Hematopoietic multipotent progenitor cell treated with erythropoietin and hydrocortisone succinate and interleukin-3 and kit ligand, for 4 days (in vitro differentiated cells): ENCODE data around the gene SLC26A5.
A peak's percentile ranks its signal among the peaks of the same experiment; 100 is the strongest.

Source experiments
- DNase-seq: peaks from one replicate; pipeline ENCODE4 v3.0.0-alpha.2; 2015

The SLC26A5 gene

GRCh38 chr7:103347507-103348267 is 98.3 kb downstream of the SLC26A5 start, which contains the start of gene PSMC2:
PSMC2 (plus strand) TSS chr7:103347643; CDS start chr7:103347712, 69 bp downstream.
- peak; percentile 96 for DNase-seq

GRCh38 chr7:103346396-103346795 is 99.6 kb downstream of the SLC26A5 start:
- DNase-seq = no peak

GRCh38 chr7:103344453-103345149 is 101.4 kb downstream of the SLC26A5 start, which contains the start of gene DNAJC2:
DNAJC2 (minus strand) TSS chr7:103344767; CDS start chr7:103344622, 145 bp downstream.
- peak; percentile 98 for DNase-seq

GRCh38 chr7:103343758-103344452 is 102.1 kb downstream of the SLC26A5 start:
- DNase-seq = peak; percentile 67

- DNase-seq = no peak
These were observed 102.7 kb downstream of the SLC26A5 start for GRCh38 chr7:103343332-103343731.

- DNase-seq = no peak
These were observed 104.5 kb downstream of the SLC26A5 start for GRCh38 chr7:103341466-103341865.

- DNase-seq = no peak
These were observed 107.1 kb downstream of the SLC26A5 start for GRCh38 chr7:103338864-103339263.

- no peak for DNase-seq
These were observed 109.2 kb downstream of the SLC26A5 start for GRCh38 chr7:103336761-103337160.

GRCh38 chr7:103325744-103326143 is 120.3 kb downstream of the SLC26A5 start:
- DNase-seq = no peak
